Endodermal cell (in vitro differentiated cells): ENCODE results near the gene ARHGEF9. TPM values are rescaled to one million over a fixed set of nuclear protein-coding genes. Genes with fewer than 3 reads are reported as not detected.
"Not testable (repeated sequence)": the region's sequence is repeated elsewhere in the genome, so short reads cannot be mapped to it uniquely, and the experiment has no call there.

ENCODE experiments used
- DNase-seq: peaks from one replicate; pipeline ENCODE4 v3.0.0-alpha.2; 2017
- H3K27ac ChIP-seq: 2 replicates; pipeline ENCODE4 v1.5.1; 2013; ENCODE audit warnings: mild to moderate bottlenecking, low read depth, low read length, moderate library complexity
- H3K27me3 ChIP-seq: 2 replicates; pipeline ENCODE4 v1.6.1; 2013; ENCODE audit warnings: mild to moderate bottlenecking, low read length, moderate library complexity; ENCODE audit not compliant: insufficient read depth, control insufficient read depth, poor library complexity, severe bottlenecking
- H3K36me3 ChIP-seq: 2 replicates; pipeline ENCODE4 v1.7.0; 2013; ENCODE audit warnings: mild to moderate bottlenecking, low read length, moderate library complexity; ENCODE audit not compliant: control insufficient read depth, insufficient read depth
- H3K4me1 ChIP-seq: one replicate; pipeline ENCODE4 v1.7.0; 2013; ENCODE audit warnings: low read length; ENCODE audit not compliant: control insufficient read depth, insufficient read depth
- H3K4me3 ChIP-seq: 2 replicates; pipeline ENCODE4 v1.5.1; 2013; ENCODE audit warnings: mild to moderate bottlenecking, low read length, moderate library complexity
- H3K9ac ChIP-seq: 2 replicates; pipeline ENCODE4 v1.6.1; 2013; ENCODE audit warnings: mild to moderate bottlenecking, low read length, moderate library complexity; ENCODE audit not compliant: poor library complexity, severe bottlenecking; ENCODE audit errors: extremely low read depth
- H3K9me3 ChIP-seq: 2 replicates; pipeline ENCODE4 v1.6.1; 2013; ENCODE audit warnings: mild to moderate bottlenecking, low read length, moderate library complexity; ENCODE audit not compliant: control insufficient read depth
- H3K27ac Mint-ChIP-seq: 2 replicates; pipeline ENCODE4 v1.8.0; 2020; ENCODE audit warnings: mixed read lengths
- H3K27me3 Mint-ChIP-seq: 2 replicates; pipeline ENCODE4 v1.8.0; 2021; ENCODE audit warnings: mild to moderate bottlenecking, mixed read lengths; ENCODE audit not compliant: insufficient read depth
- H3K36me3 Mint-ChIP-seq: 2 replicates; pipeline ENCODE4 v1.8.0; 2020; ENCODE audit warnings: low read depth, mixed read lengths
- H3K4me1 Mint-ChIP-seq: 2 replicates; pipeline ENCODE4 v1.8.0; 2020; ENCODE audit warnings: mixed read lengths
- H3K4me3 Mint-ChIP-seq: 2 replicates; pipeline ENCODE4 v1.8.0; 2020; ENCODE audit warnings: mild to moderate bottlenecking, moderate library complexity, mixed read lengths
- H3K9me3 Mint-ChIP-seq: 2 replicates; pipeline ENCODE4 v1.8.0; 2020; ENCODE audit warnings: mild to moderate bottlenecking, mixed read lengths
- CTCF ChIP-seq: fragments of 200-600 bp; sonication (generic); conservative IDR thresholded peaks from 2 replicates; pipeline ENCODE4 v1.5.0; 2021; ENCODE audit warnings: antibody characterized with exemption, mild to moderate bottlenecking
- WGBS, 2 experiments: methylation state at CpG; one replicate each; pipeline versions ENCODE4 v1.1.5 to v1.1.7; 2013; ENCODE audit warnings: missing lambda C conversion rate in 2 of 2, mixed read lengths in 1 of 2; ENCODE audit not compliant: insufficient coverage in 1 of 2, insufficient read length in 1 of 2; 5-methylcytosine and 5-hydroxymethylcytosine counted together
- total RNA-seq, 2 donors: library from RNA; stranded (reverse); fragmentation: NEBNext Ultra II Directional in 1 of 2; extraction: Animal tissue kit (Norgen Biotek cat#: 25700) in 1 of 2; gene quantifications; 2 replicates in 1 of 2; 3 replicates in 1 of 2; pipeline ENCODE4 v1.2.1, GENCODE V29; 2021

The ARHGEF9 gene
- total RNA-seq, 2 donors from 2014 or later: 12.2 to 16.8 TPM

- peaks cover 27% of the 10 kb centered on the region for H3K9me3 Mint-ChIP-seq
- Histone ChIP-seq H3K9me3 (no peaks in the 10 kb centered on the region), H3K4me1 (no peaks in the 10 kb centered on the region), H3K36me3 (peaks cover 7% of the 10 kb centered on the region), H3K9ac (no peak overlapping the region), H3K27me3 (no peaks in the 10 kb centered on the region), H3K4me3 (no peak overlapping the region), H3K27ac (no peak overlapping the region)
- no peaks in the 10 kb centered on the region for H3K4me1 Mint-ChIP-seq
- TF ChIP-seq CTCF: no peak
- no peak overlapping the region for H3K4me3 Mint-ChIP-seq
- WGBS, 2 experiments: 91% methylated on average over 5 of the region's 6 CpGs; no CpG with 5 or more reads in 1 of the 2 experiments
- H3K27ac Mint-ChIP-seq: no peak overlapping the region
- H3K36me3 Mint-ChIP-seq: peaks cover 8% of the 10 kb centered on the region
- no peaks in the 10 kb centered on the region for H3K27me3 Mint-ChIP-seq
- no peak for DNase-seq
These were observed 127.2 kb downstream of the ARHGEF9 start for GRCh38 chrX:63657821-63658220.

- TF ChIP-seq CTCF: no peak
- Histone ChIP-seq H3K27ac (no peak overlapping the region), H3K9ac (no peak overlapping the region), H3K4me3 (no peak overlapping the region), H3K36me3 (peaks cover 7% of the 10 kb centered on the region), H3K27me3 (no peaks in the 10 kb centered on the region), H3K9me3 (no peaks in the 10 kb centered on the region), H3K4me1 (no peaks in the 10 kb centered on the region)
- H3K27ac Mint-ChIP-seq: no peak overlapping the region
- 85% methylated on average over 2 of the region's 5 CpGs; no CpG with 5 or more reads in 1 of the 2 experiments for WGBS, 2 experiments
- no peak overlapping the region for H3K4me3 Mint-ChIP-seq
- H3K36me3 Mint-ChIP-seq: peaks cover 13% of the 10 kb centered on the region
- DNase-seq: no peak
- H3K4me1 Mint-ChIP-seq: no peaks in the 10 kb centered on the region
- H3K27me3 Mint-ChIP-seq: no peaks in the 10 kb centered on the region
- peaks cover 25% of the 10 kb centered on the region for H3K9me3 Mint-ChIP-seq
These were observed 128.0 kb downstream of the ARHGEF9 start for GRCh38 chrX:63656871-63657580.

GRCh38 chrX:63652086-63652765, 132.8 kb downstream of the ARHGEF9 start:
- Histone ChIP-seq H3K27ac (no peak overlapping the region), H3K4me3 (no peak overlapping the region), H3K9me3 (no peaks in the 10 kb centered on the region), H3K4me1 (no peaks in the 10 kb centered on the region), H3K27me3 (no peaks in the 10 kb centered on the region), H3K9ac (no peak overlapping the region), H3K36me3 (peaks cover 7% of the 10 kb centered on the region)
- H3K27me3 Mint-ChIP-seq: no peaks in the 10 kb centered on the region
- no peak for TF ChIP-seq CTCF
- peaks cover 31% of the 10 kb centered on the region for H3K9me3 Mint-ChIP-seq
- 90 to 96% methylated on average over 2 to 7 of the region's 7 CpGs for WGBS, 2 experiments
- H3K36me3 Mint-ChIP-seq: peaks cover 15% of the 10 kb centered on the region
- H3K4me3 Mint-ChIP-seq: no peak overlapping the region
- H3K27ac Mint-ChIP-seq: no peak overlapping the region
- H3K4me1 Mint-ChIP-seq: no peaks in the 10 kb centered on the region
- no peak for DNase-seq

- not testable (repeated sequence) for H3K4me3 ChIP-seq, H3K4me3 Mint-ChIP-seq, H3K36me3 ChIP-seq, H3K9me3 ChIP-seq, H3K27me3 Mint-ChIP-seq, H3K4me1 Mint-ChIP-seq, H3K27ac ChIP-seq, H3K27me3 ChIP-seq, H3K9ac ChIP-seq, H3K4me1 ChIP-seq, DNase-seq, H3K27ac Mint-ChIP-seq
- Mint-ChIP-seq H3K9me3 (peaks cover 43% of the 10 kb centered on the region), H3K36me3 (peaks cover 16% of the 10 kb centered on the region)
- WGBS, 2 experiments: 75% methylated on average over 1 of the region's 2 CpGs; no CpG with 5 or more reads in 1 of the 2 experiments
These were observed 139.3 kb downstream of the ARHGEF9 start for GRCh38 chrX:63645748-63646147.
